Stimulated activated CD4-positive, alpha-beta T cell treated with anti-CD3 and anti-CD28 coated beads, Interleukin-4, amount 100 ng/mL, for 1 hour (primary cell): ENCODE results near the gene GMEB2.
"Not testable (repeated sequence)": the region's sequence is repeated elsewhere in the genome, so short reads cannot be mapped to it uniquely, and the experiment has no call there.

Experiments
- DNase-seq: peaks from one replicate; pipeline ENCODE4 v3.0.0-alpha.2; 2020

Gene GMEB2

DNA sequence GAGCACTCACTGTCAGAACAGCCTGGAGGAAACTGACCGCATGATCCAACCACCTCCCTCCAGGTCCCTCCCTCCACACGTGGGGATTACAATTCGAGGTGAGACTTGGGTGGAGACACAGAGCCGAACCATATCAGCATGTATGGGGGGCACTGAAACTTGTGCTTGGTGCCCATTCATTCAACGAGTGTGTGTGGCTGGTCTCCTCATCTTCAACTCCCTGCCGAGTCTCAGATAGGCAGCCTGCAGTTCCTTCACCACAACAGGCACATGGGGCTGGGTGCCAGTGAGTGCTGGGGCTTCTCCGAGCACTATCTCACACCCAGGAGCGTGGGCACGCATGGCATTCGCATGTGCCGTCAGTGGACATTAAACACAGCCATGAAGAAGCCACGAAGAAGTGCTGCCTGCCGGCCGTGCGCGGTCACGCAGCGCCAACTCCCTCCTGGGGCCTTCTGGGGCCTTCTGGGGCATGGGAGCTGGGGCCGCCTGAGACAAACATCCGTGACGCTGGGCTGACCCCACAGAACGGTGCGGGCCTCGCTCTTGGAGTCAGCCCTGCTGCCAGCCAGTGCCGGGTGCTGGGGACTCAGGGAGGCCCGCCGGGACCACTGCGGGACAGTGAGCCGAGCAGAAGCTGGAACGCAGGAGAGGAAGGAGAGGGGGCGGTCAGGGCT lies 30.5 kb upstream of the GMEB2 start:
- no peak for DNase-seq

DNA sequence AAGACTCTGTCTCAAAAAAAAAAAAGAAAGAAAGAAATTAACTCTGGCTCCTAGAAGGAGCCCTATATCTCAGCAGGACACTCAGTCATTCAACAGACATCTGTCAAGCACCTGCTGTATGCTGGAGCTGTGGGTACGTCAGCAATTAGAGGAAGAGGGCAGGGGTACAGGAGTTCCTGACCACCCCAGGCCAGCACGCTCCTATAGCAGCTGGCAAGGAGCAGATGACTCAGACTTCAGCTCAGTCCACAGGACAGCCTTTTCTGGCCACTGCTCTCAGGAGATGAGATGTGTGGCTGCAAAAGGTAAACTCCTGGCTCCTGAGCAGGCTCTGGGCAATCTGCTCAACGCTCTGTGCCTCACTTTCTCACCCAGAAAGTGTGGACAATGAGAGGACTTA lies 29.6 kb upstream of the GMEB2 start:
- DNase-seq, result no peak

DNA sequence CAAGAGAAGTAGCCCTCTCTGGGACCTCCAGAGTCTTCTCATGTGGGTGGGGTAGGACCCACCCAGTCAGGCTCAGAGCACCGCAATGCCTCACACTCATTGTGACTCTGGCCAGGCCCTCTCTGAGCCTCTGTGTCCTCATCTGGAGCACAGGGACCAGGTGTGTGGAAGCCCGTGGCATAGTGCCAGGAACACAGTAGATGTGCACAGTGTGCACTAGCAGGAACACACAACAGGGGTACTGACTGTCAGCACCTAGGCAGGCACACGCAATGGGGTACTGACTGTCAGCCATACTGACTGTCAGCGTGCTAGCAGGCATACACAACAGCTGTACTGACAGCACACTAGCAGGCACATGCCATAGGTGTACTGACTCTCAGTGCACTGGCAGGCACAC lies 28.3 kb upstream of the GMEB2 start:
- no peak for DNase-seq

DNA sequence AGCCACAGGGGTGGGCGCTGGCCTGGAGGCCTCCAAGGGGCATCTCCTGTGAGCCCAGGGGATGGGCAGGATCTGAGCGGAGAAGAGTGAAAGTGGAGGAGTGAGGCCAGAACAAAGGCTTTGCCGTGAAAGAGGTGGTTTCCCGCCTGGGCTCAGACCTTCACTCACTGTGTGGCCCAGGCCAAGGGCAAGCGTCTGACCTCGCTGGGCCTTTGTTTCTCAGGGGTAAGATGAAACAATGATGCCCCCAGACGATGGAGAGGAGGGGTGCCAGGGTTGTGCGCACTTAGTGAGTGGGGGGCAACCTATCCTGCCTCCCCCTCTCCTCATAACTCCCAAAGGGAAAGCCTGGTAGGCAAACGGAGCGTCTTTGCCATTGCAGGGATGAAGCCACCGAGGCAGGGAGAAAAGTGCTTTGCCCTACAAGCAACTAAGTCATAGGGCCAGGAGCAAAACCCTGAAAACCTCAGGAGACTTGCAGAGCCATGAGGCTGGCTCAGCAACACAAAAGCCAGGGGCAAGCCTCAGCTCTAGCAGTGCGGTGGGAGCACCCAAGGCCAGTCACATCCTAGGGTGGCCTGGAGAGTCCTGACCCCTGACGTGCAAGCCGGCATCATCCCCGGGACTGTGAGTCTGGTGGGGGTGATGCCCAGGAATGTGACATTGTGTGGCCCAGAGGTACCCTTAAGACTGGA lies 27.2 kb upstream of the GMEB2 start:
- DNase-seq, result no peak

DNA sequence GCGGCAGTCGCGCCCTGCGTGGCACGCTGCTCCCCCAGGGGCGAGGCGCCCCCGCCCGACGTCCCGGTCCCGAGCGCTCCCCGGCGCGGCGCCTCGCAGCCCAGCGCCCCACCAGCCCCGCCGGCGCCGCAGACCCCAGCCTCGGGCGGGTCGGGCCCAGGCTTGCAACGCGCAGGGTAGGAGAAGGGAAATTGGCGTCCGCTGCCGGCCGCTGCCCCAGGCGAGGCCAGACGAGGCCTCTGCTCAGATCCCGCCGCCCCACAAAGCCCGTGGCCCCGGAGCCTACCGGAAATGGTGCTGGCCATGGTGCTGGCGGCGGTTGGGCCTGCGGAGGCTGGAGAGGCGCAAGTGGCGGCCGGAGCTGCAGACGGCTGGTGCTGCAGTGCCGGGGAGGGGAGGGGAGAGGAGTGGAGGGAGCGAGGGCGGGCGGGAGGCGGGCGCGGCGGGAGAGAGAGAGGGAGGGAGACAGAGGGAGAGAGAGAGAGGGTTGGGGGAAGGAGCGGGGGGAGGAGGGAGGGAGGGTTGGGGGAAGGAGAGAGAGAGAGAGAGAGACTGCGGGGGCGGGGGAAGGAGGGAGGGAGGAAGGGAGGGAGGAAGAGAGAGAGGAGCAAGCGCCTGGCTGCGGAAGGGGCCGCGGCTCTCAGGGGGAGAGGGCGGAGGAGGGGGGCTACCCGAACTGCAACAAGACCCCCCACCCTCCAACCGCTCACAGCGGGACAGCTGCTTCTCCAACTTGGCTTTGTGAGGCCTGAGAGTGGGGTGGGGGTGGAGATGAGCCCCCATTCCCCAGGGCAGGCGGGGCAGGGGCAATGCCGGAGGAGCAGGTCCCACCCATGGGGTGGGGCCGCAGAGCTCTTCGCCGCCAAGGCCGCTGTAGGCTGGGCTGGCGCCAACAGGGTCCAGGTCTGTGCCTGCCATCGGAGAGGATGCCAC lies 26.4 kb upstream of the GMEB2 start, which contains the start of gene STMN3:
Gene STMN3 (minus strand): TSS at position 384 of the 933 bp plus-strand sequence. CDS start 79 bp downstream, at position 305.
- DNase-seq, result peak; percentile 66

DNA sequence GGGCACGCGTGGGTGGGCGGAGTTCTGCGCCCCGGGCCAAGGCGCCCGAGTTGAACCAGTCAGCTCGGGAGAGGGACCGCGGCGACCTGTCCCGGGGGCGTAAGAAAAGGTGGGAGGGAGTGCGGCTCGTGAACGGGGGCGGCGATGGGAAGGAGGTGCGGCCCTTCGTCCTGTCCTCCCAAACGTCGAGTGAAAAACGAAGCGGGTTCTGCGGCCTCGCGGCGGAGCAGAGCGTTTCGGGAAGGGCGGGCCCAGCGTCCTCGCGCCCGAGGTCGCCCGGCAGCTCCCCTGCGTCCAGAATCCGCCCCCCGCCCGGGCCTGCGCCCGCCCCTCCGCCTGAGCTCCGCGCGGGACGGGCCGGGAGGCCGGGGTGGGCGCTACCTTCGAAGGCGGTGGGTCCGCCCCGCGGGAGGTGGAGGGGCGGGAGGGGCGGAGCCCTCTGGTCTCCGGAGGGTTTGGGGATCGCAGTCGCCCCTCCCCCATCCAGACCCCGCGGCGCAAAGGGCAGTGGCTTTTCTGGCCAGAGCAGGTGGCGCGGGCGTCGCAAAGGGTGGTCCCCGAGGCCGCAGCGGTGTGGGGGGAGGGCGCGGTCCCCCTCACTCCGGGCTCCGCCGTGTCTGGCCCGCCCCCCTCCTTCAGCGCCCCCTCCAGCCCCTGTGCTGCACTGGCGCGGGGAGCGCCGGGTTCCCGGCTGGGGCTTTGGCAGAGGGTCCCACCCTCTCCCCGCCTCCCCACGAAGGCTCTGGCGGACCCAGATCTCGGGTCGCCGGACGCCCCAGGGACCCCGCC lies 25.5 kb upstream of the GMEB2 start:
- peak; percentile 46 for DNase-seq

DNA sequence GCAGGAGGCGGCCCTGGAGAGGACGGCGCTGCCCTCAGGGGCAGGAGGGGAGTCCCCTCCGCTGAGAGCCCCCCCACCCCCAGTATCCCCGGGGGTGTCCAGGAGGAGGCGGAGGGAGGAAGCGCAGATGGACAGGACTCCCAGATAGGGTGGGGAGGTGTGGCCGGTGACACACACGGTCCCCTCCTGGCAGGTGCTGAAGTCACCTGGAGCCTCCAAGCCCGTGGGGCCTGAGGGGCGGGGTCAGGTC lies 25.0 kb upstream of the GMEB2 start:
- no peak for DNase-seq

DNA sequence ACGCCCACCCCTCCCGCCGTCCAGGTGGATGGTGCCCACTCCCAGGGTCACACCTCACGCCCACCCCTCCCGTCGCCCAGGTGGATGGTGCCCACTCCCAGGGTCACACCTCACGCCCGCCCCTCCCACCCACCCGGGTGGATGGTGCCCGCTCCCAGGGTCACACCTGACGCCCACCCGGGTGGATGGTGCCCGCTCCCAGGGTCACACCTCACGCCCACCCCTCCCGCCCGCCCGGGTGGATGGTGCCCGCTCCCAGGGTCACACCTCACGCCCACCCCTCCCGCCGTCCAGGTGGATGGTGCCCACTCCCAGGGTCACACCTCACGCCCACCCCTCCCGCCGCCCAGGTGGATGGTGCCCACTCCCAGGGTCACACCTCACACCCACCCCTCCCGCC lies 23.6 kb upstream of the GMEB2 start:
- DNase-seq, result not testable (repeated sequence)

DNA sequence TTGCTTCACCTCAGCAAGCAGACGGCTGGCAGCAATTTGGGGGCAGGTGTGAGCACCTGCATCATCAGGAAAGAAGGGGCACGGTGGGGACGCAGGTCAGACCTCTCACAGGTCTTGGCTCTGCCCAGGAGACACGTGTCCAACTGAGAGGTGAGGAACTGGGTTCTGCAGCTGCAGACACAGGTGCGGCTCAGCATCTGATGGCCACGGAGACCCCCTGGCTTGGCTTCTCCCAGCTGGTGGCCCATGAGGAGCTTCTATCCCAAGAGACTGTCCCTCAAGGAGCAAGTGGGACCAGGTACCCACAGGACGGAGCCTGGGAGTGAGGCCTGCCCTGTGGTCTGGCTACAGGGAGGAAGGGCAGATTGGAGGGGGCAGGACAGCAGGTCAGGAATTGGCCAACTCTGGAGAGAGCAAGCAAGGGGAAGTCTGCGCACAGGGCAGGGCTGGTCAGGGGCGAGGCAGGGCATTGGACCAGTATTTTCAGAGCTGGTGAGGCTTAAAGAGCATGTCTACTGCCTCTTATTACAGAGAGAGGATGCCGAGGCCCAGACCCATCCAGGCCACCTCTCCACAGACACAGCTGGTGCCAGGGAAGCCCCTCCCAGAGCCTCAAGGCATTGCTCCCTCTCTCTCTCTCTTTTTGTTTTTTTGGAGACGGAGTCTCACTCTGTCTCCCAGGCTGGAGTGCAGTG lies 22.1 kb upstream of the GMEB2 start:
- DNase-seq, result no peak

DNA sequence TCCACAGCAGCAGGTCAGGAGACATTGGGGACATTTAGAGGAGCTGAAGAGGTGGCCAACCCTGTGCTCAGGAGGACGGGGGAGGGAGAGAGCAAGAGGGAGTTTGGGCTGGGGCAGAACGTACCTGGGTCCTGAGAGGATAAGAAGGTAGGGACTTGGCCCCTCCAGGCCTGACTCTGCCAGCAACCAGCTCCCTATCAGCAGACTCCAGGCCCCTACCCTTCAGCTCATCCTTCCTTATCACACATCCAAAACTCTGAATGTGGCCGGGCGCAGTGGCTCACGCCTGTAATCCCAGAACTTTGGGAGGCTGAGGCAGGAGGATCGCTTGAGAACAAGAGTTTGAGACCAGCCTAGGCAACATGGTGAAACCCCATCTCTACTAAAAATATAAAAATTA lies 21.3 kb upstream of the GMEB2 start:
- no peak for DNase-seq

DNA sequence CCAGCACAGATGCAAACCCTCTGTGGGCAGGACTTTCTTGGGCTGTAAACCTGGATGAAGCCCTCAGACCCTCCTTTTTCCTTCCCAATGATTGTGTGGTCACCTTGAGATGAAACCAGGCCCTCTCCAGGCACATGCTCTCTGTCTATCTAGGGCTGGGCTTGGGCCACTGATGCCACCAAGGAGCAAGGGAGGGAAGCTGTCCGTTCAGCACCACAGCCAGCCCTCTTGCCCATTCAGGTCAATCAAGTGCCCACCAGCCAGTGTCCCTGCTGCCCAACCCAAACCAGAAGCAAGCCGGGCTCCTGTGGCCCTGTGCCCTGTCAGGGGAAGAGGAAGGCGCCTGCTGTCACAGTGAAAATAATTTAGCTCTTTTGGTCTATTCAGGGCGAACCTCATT lies 18.3 kb upstream of the GMEB2 start:
- DNase-seq, result no peak

DNA sequence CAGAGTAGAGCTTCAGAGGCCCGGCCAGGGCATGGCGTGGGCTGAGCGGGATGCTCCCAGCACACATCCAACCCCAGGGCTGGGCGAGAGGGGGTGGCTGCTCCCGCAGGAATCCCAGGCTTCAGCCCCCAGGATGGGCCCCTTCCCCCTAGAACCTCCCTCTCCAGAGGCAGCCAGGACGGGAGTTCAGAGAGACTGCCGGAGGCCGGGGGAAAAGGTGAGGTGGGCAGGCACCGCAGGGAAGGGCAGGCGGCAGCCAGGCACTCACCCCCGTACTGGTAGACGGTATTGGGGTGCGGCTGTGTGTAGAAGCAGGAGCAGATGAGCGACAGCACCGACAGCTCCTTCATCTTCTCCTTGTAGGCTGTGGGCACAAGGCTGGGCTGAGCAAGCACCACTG lies 17.0 kb upstream of the GMEB2 start:
- no peak for DNase-seq

DNA sequence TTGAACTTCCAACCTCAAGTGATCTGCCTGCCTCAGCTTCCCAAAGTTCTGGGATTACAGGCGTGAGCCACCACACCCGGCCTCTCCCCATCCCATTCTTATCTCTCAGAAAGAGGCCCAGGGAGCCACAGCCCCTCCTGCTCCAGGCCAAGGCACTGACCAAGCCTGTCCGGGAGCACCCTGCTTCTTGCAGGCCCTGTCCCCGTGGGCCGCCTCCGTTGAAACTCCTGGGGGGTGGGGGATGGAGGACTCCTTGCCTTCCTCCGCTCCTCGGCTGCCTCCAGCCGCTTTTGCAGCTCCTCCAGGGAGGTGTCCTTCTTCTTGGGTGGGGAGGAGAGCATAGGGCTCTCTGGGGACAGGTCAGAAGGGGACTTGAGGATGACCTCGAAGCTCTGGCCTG lies 16.6 kb upstream of the GMEB2 start:
- no peak for DNase-seq

DNA sequence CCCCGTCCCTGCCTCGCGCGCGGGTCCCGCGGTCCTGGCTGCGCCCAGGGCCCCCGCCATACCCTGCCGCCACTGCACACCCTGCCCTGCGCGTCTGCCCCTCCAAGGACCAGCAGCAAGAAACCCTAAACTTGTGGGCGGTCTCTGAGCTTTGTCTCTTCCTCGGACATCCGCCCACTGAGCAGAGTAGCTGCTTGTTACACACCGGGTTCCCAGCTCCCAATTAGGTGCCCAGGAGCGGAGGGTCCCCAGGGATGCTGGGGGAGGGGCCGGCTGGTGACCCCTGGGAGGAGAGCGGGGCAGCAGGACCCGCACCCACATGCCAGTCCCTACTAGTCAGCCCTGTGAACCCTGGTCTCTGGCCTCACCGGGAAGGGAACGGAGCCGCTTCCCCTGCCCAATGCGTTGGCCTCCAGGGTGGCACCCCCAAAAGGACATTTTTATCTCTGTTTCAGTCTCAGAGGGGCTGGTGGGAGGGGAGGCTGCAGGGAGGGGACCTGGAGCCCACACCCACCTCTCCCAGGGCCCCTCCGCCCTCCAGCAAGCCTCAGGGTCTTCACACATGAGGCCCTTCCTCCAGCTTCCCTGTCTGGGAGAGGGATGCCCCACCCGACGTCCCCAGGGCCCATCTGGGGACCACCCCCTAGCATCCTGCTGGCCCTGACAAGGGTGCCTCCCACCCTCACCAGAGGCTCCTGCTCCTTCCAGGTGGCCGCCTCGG lies 15.8 kb upstream of the GMEB2 start:
- DNase-seq, result no peak

DNA sequence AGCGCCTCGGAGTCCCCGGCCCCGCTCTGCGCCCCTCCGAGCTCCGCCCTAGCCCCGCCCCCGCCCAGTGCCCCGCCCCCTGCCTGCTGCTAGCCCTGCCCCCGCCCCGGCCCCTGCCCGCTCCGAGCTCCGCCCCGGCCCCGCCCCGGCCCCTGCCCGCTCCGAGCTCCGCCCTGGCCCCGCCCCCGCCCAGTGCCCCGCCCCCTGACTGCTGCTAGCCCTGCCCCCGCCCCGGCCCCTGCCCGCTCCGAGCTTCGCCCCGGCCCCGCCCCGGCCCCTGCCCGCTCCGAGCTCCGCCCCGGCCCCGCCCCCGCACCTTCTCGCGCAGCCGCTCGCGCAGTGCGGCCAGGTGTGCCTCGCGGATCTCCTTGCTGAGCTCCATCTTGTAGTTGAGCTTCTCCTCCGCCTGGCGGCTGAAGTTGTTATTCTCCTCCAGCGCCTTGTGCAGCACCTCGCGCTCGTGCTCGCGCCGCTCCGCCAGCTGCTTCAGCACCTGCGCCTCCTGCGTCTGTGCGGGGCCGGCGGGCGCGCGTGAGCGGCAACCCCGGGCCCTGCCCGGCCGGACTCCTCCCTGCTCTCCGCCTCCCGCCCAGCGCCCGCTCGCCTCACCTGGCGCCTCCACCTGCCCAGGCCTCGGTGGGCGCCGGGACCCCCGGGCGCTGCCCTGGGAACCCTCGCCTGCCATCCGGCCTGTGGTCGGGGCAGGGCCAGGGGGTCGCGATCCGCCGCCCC lies 15.1 kb upstream of the GMEB2 start:
- DNase-seq, result peak; percentile 96

DNA sequence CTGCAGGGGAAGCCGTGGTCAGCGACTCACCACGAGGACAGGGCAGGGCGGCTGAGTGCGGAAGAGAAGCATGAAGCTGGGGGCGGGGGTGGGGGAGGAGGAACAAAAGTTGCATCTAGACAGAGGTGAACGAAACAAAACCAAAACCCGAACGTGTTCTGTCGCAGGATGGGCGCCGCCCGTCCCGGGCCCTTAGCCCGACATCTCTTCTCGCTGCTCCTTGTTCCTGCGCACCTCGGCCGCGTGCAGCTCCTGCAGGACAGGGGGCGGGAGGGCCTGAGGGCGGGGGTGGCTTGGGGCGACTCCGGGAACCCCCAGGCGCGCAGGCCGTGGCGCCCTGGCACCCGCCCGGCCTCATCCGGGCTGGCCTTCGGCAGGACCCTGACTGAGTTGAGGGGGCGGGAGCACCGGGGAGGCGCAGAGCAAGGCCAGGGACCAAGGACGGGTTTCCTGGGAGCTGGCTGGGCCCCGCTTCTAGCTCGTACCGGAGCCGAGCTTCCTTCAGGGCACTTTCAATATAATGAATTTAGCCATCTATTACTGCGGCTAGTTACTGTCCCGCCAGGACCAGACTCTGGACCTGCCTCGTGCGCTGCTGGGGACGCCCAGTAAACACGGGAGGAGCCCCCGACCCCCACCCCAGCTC lies 14.4 kb upstream of the GMEB2 start:
- peak; percentile 58 for DNase-seq

DNA sequence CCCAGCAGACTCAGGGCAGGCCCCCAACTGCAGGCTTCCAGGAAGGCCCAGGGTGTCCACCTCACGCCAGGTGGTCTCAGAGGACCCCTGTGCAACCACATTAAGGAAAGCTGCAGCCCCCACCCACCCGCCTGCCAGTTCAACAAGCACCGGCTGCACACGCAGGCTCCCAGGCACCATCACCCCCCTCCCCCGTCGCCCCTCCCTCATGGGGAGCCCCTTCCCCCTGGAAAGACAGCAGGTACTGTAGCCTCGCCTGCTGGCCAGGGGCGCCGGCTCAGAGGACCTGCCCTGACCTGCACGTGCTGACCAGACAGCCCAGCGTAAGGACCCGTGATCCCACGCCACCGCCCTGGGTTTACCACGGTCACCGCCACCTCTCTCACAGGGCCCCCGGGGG lies 13.8 kb upstream of the GMEB2 start:
- DNase-seq, result not testable (repeated sequence)

DNA sequence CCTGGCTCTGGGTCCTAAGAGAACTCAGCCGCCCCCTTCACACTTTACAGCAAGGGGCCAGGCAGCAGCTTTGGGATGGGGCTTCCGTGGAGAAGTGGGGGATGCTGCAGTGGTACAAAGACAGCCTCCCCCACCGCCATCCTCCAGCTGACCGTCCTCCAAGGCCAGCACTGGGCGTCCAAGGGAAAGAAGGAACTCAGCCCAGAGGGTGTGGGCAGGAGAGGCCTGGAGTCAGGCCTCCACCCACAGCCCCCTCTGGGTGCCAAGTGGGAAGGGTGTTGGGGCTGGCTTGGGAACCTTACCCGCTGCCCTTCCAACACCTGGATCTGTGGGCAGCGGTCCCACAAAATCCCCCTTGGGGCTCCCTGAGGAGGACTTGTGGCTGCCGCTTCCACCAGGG lies 13.2 kb upstream of the GMEB2 start:
- no peak for DNase-seq

DNA sequence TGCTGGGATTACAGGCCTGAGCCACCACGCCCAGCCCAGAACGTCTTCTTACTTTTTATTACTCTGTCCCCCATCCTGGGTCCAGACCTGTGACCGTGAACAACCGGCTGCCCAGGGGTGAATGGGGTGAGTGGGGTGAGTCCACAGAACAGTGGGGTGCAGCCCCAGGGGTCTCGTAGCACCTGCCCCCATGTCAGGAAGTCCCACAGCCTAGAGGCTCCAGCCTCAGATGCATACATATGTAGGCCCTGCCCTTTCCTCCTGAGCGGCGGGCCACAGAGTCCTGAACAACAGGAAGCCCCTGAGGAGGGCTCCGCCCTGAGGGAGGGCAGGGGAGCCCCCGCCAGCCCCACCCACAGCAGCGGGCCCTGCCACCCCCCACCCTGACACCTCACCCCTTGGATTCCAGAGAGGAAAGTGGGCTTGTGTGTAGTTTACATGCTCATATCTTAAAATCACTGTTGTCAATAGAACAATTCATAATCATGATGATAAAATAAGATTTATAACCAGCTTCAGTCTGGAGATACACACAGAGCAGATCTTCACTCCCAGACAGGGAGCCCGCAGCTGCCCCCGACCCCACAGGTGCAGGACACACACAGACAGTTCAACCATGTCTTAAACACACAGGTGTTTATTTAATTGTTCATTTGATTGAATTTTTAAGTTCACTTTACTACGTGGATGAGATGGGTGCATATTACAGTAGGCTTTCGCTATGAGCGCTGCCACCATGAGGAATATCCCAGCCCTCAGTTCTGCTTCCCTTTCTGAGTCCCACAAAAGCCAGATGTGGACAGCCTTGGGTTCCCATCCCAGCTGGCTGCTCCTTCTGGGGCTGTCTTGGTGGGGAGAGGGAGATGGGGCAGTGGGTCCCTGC lies 12.4 kb upstream of the GMEB2 start:
- peak; percentile 64 for DNase-seq
